Kasumi-1 (cell line): ENCODE results near the gene CHKB.
A peak's percentile ranks its signal among the peaks of the same experiment; 100 is the strongest.

Experiments used
- DNase-seq, 2 experiments: peaks; one replicate each; lab custom pipeline; 2025; lab: John Stamatoyannopoulos, UW

Gene CHKB

GRCh38 chr22:50597097-50597496 is 14.4 kb upstream of the CHKB start:
- no peak for DNase-seq

GRCh38 chr22:50595189-50595588 is 12.5 kb upstream of the CHKB start:
- DNase-seq, result no peak

GRCh38 chr22:50587407-50587806 is 4.8 kb upstream of the CHKB start:
- no peak for DNase-seq

GRCh38 chr22:50586416-50586815 is 3.8 kb upstream of the CHKB start:
- DNase-seq, result no peak

- no peak for DNase-seq
Measured at GRCh38 chr22:50585781-50586180, 3.1 kb upstream of the CHKB start.

- no peak for DNase-seq
Measured at GRCh38 chr22:50585238-50585637, 2.6 kb upstream of the CHKB start.

- no peak for DNase-seq
Measured at GRCh38 chr22:50584106-50585096, 1.8 kb upstream of the CHKB start.

- peak in 1 of 2 experiments; percentile 45 for DNase-seq
Measured at GRCh38 chr22:50583294-50583861, 729 bp upstream of the CHKB start.

- peak in 1 of 2 experiments; percentile 9 for DNase-seq
Measured at GRCh38 chr22:50581950-50582492, 628 bp downstream of the CHKB start.

GRCh38 chr22:50581031-50581949 is 1.4 kb downstream of the CHKB start:
- no peak for DNase-seq

GRCh38 chr22:50579752-50580151 is 2.9 kb downstream of the CHKB start:
- DNase-seq, result no peak

GRCh38 chr22:50578776-50579310 is 3.8 kb downstream of the CHKB start:
- no peak for DNase-seq

- DNase-seq, result no peak
Measured at GRCh38 chr22:50577987-50578775, 4.5 kb downstream of the CHKB start, which contains the start of gene CPT1B. TSS of gene CPT1B (minus strand) at chr22:50578427. CDS start at chr22:50577915, 512 bp downstream.

GRCh38 chr22:50577697-50577986 is 5.0 kb downstream of the CHKB start:
- no peak for DNase-seq

- no peak for DNase-seq
Measured at GRCh38 chr22:50576806-50577696, 5.6 kb downstream of the CHKB start.

- no peak for DNase-seq
Measured at GRCh38 chr22:50576070-50576469, 6.6 kb downstream of the CHKB start.

GRCh38 chr22:50575426-50575941 is 7.2 kb downstream of the CHKB start:
- DNase-seq, result no peak

GRCh38 chr22:50574383-50574755 is 8.3 kb downstream of the CHKB start:
- DNase-seq, result no peak

- no peak for DNase-seq
Measured at GRCh38 chr22:50573491-50574382, 8.9 kb downstream of the CHKB start.
